GM21723 (cell line): ENCODE results near the gene SFI1.
"Not testable (repeated sequence)": the region's sequence is repeated elsewhere in the genome, so short reads cannot be mapped to it uniquely, and the experiment has no call there.

Experiments
- ATAC-seq: cut with Tn5 transposase; IDR thresholded peaks from one replicate; pipeline ENCODE4 v1.9.1; 2021; ENCODE audit warnings: mild to moderate bottlenecking, moderate library complexity; ENCODE audit not compliant: unreplicated experiment

Gene SFI1

DNA sequence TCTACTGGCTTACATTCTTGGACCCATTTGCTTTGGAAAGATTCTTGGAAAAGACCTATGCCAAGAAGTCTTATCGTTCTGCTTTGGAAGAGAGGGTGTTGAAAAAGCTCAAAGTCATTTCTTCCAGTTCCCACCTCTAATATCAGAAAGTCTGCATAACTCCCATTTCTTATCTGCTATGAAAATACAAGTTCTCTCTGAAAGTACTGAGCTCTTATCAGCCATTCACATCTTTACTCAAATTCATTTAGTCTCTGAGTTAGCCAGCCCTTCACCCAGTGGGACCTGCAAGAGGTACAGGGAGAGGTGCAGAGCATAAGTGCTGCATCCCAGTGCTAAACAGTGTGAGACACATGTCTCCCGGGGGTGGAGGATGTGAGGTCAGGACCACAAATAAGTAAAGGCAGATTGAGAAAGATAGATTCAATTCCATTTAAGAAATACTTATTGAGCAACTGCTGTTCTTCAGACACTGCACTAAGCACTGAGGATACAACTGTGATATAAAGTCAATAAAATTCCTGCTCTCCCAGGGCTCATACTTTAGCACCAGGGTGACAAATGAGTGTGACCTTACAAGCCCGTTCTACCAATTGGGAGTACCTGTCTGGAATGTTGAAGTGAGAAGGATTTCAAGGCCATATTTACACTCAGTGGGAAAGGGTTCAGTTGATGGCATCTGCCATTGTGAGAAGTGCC, 89.0 kb downstream of the SFI1 start:
- ATAC-seq, result no peak

DNA sequence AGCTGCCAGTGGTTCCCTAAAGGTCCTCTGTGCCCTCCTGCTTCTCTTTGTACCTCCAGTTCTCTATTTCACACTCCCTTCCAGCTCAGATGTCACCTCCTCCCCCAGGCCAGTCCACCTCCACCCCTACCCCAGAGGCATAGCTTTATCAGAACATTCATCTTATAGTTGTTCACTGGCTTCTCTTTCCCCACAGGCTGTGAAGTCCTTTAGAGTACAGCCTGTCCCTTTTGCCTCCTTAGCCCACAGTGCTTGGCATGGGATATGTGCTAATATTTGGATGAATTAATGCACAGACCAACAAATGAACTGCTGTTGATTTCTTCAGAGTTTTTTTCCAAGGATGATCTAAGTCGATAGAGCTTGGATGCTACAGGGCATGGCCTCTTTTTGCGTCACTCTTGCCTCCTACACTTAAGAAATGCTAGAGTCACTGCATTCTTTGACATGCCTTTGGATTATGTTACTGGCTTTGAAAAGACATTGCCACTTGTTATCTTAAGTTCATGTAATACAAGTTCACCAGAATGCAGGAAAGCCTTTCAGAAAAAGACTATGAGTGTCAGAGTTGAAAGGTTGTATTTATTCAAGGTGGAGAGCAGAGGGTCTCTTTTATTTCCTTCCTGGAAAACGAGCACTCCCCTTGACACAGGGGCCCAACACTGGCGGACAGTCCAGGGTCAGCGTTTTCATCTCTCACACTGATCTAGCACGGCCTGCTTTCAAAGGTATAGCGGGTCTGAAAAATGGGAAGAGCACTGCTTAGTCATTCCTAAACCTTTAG, 90.0 kb downstream of the SFI1 start:
- no peak for ATAC-seq

DNA sequence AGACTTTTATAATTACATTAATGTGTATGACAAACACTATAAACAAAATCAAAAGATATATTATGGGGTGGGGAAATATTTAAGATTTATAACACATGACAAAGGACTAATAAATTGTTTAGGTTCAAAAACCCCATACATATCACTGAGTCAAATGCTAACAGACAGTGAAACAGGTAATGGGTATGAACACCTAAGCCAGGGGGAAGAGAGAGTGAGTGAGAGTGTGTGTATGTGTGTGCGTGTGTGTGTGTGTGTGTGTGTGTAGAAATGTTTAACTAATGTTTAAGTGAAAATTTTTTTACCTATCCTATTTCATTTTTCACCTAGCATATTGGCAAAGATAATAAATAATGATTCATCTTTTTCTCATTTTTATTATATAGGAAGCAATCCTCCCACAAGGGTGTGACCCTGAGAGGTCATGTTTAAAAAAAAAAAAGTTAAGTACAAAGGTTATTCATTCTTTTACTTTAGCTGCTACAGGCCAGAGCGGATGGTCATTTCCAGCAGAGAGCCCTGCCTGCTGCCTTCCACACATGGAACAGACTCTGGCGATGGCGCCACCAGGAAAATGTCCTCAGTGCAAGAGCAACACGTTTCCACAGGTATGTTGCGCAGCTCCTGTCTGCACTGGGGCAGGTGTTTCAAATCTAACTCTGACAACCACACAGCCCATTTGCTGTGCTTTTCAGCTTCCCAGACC, 92.8 kb downstream of the SFI1 start:
- no peak for ATAC-seq

DNA sequence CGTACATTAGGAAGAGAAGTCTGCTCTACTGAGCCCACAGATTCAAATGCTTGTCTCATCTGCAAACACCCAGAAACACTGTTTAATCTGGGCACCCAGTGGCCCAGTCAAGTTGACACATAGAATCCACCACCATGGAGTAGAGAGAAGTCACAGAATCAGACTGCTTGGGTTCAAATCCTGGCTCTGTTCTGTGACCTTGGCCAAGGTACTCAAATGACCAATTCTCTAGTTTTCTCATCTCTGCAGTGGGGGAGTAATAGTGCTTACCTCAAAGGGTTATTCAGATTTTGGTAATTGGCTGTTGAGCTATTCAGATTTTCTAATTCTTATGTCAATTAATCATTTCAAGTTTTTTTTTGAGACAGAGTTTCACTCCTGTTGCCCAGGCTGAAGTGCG, 93.8 kb downstream of the SFI1 start:
- not testable (repeated sequence) for ATAC-seq

DNA sequence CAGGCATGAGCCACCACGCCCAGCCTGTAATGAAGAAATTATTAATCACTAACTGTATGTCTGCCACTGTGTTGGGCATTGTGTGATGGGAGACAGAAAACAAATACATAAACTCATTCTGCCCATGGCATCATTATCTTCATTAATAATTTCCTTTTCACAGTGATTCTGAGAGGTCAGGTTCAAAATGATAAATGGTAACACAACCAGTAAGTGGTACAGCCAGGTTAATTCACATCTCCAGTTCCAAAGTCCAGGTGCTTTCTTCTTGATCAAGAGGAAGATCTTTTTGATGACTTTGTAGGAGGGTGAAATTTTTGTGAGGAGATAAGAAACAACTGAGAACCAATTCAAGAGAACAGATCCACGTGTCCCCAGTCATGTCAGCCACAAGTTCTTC, 98.9 kb downstream of the SFI1 start:
- no peak for ATAC-seq

DNA sequence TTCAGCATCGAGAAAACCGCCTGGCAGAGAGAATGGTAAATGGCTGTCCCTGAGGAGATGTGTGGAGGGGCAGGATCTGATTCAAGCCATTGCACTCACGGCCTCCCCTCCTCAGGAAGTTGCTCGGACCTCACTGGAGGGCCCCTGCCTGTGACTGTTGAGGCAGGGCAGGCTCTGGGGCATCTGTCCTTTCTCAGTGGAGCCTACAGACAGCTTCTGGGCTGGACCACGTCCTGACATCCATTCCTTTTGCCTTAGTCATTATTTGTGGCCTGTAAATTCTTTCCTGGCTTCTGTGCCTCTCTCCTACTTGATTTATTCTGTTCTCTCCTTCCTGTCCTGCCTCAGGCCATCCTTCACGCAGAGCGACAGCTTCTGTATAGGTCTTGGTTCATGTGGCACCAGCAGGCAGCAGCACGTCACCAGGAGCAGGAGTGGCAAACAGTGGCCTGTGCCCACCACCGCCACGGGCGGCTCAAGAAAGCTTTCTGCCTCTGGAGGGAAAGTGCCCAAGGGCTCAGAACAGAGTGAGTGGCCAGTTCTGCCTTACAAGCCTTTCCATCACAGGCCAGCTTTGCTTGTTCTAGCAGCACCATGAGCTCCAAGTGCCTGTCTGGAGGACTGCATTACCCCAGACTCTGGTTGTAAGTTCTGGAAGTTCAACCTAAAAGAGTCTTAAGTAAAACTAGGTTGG, 106.1 kb downstream of the SFI1 start:
- no peak for ATAC-seq

DNA sequence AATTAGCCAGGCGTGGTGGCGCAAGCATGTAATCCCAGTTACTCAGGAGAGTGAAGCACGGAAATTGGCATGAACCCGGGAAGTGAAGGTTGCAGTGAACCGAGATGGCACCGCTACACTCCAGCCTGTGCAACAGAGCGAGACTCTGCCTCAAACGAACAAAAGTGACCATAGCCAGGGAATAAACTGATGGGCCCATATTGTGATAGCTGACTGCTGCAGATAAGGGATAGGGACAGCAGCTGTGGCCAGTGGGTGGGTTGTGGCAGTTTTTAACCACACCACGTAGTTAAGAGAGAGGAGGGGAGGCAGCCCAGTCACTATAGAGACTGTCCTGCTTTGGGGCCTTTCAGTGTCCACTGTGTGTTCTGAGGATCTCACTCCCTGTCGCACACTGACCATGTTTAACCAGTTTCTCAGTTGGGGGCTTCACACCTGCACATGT, 106.8 kb downstream of the SFI1 start:
- no peak for ATAC-seq

DNA sequence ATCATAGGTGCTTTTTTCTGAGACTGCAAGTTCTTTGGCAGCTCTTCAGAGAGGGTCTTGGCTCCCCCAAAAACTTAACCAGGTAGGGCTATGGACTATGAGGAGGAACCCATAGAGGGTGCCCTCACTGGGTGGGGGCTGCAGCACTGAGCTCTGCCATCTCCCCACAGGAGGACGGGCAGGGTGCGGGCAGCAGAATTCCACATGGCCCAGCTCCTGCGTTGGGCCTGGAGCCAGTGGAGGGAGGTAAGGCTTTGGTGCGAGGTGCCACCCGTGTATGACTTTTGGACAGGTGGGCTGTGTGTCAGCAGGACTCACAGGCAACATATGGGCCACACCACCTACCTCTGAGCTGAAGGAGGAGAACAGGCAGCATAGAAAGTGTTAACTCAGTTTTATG, 107.2 kb downstream of the SFI1 start:
- no peak for ATAC-seq

DNA sequence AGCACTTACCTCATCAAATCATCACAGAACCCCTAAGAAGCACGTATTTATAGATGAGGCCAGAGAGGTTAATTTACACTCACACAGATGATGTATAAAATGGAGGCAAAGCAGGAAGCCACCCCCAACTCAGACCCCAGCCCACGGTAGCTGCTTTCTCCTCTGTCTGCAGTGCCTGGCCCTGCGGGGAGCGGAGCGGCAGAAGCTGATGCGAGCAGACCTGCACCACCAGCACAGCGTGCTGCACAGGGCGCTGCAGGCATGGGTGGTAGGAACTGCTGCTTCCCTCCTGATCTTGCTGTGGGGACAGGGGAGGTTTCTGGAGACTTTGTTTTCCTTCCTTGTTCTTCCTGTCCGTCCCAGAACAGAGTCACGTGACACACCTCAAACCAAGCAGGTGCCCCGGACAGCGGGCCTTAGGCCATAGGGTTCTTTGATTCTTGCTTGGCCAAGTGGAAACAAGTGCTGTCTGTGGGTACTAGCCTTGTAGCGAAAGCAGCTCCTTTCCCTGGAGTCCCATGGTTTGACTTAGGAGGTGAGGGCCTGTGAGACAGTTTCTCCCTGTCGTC, 107.9 kb downstream of the SFI1 start:
- ATAC-seq, result no peak

DNA sequence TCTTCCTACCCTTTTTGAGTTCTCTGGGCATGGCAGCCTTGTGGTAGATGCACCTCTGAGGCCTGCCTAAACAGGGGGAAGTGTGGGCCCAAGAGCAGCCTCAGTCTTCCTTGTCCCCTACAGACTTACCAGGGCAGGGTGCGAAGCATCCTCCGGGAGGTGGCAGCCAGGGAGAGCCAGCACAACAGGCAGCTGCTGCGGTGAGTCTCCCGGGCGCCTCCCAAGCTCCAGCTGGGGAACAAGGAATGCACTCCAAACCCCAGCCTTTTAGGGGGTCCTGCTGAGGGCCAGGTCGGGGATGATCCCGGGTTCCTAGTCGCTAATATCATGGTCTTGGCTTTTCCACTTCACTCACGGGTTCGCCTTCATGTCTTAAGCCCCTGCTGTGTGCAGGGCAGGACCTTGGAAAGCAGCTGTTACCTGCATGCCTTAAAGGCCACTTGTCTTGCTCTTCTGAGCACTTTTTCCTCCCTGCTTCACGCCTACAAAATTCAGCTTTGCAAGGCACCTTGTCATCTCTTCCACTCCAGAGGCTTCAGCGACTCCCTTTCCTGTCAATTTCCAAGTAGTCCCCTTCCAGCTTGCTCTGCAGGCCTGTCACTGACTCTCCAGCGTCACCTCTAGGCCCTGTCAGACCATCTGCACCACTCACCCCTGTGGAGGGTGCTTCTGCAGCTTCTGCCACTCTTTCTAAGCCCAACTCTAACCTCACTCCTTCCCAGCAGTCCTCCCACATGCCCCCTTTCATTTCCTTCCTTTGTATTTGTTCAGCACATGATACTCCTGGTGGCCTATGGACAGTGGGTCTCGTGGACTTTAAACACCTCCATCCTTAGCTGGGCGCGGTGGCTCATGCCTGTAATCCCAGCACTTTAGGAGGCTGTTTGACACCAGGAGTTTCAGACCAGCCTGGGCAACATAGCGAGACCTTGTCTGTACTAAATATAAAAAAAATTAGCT, 108.7 kb downstream of the SFI1 start:
- no peak for ATAC-seq

DNA sequence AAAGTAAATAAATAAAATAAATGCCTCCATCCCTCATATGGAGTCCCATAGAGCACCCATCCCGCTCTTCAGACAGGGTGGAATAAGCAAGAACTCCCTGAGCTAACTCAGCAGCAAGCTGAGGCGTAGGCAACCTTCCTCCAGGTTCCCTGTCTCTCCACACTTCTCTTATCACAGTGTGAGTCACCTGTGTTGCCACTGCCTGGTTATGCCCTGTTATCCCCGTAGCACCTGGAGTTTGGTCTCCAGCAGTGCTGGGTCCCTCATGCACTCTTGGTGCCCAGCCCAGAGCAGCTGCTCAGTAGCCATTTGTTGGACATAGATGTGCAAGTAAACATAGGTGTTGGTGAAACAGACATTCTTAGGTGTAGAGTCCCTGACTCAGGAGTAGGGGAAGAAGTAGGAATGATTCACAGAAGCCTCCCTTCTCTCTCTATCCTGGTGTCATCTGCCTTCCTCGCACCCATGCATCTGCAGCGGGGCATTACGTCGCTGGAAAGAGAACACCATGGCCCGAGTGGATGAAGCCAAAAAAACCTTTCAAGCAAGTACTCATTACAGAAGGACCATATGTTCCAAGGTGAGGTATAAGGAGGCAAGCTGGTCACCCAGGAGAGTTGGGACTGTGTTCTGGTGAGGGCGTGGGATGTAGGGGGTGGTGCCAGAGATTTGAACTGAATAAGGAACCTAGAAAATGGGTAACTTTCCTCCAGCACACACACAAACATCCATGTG, 109.7 kb downstream of the SFI1 start:
- no peak for ATAC-seq

DNA sequence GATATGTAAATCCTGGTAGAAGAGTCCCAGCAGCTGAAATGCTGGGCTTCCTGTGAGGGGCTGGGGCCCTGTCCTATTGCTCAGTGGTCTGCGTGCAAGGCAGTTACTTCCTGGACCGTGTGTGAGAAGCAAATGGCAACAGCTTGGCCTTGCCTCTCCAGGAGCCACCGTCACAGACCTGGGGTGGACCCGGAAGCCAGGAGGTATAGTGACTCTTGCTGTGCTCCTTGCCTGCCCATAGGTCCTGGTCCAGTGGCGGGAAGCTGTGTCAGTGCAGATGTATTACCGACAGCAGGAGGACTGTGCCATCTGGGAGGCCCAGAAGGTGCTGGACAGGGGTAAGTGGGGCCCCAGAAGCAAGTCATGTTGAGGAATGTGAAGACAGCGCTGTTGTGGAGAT, 111.4 kb downstream of the SFI1 start:
- no peak for ATAC-seq

DNA sequence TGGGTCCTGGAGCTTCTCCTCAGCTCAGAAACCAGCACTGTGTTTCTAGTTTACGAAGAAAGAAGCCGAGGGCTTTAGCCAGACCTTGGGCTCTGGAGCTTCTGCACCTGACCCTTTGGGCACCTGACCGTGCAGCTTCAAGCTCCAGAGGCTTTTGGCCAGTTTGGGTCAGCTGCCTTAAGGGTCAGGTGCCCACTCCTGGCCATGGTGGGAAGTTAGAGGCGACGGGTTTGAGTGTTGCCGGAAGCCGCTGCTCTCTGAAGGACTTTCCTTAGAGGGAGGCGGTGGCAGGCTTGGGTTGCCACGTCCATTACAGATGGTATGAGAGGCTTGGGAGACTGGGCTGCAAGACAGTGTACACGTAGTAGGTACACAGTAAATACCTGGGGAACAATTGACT, 113.4 kb downstream of the SFI1 start:
- ATAC-seq, result no peak

DNA sequence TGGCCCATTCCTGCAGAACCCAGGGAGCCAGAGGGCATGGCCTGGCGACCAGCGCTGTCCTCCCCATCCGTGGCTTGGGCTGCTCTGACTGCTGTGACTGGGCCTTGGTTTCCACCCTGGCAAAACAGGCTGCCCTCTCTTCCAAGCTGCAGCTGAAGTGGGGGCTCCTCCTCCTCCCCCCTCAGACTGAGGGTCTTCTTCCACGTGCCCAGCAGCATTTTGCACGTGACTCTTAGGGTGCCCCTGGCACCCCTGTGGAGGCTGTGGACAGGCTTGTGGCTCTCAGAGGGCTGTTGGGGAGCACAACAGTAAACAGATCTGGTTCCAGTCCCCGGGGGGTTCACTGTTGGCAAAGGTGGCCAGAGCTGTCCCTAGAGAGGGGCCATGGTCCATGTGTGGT, 114.3 kb downstream of the SFI1 start:
- no peak for ATAC-seq

DNA sequence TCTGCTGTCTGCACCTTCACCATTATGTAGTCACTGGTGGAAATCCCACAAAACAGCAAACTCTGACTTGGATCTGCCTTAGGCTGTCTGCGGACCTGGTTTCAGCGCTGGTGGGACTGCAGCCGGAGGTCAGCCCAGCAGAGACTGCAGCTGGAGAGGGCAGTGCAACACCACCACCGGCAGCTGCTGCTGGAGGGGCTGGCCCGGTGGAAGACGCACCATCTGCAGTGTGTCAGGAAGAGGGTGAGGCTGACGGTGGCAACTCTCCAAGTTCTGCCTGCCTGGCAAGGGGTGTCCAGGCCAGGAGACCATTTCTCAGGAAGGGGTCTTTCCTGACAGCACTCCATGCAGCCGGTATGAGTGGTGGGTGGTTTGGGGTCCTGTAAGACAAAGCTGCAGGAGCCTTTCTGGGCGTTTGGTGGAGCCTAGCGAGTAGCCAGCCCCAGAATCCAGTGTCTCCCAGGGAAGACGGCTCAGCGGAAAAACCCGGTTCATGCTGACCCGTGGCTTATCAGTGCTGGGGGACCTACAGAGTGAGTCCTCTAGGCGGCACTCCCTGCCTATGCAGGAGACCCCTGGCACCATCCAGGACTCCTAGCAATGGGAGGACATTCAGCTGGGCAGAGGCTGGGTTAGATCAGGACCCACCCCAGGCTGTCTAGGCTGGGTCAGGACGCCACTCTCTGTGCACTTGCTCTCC, 114.9 kb downstream of the SFI1 start:
- no peak for ATAC-seq

DNA sequence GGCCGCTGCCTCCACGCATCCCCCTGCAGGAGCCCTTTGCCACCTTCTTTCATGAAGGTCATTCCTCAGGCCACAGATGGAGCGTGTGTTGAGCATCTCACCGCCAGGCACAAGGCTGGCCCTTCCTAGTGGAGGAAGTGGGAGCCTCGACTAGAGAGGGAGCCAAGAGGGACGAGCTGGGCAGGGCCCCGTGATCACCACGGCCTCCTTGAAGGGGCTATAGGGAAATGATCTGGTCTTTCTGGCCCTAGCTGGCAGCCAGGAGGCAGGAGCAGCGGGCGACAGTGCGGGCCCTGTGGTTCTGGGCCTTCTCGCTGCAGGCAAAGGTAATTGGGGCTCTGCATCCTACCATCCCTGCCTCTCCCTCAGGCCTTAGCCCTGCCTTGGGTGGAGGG, 116.6 kb downstream of the SFI1 start:
- no peak for ATAC-seq

DNA sequence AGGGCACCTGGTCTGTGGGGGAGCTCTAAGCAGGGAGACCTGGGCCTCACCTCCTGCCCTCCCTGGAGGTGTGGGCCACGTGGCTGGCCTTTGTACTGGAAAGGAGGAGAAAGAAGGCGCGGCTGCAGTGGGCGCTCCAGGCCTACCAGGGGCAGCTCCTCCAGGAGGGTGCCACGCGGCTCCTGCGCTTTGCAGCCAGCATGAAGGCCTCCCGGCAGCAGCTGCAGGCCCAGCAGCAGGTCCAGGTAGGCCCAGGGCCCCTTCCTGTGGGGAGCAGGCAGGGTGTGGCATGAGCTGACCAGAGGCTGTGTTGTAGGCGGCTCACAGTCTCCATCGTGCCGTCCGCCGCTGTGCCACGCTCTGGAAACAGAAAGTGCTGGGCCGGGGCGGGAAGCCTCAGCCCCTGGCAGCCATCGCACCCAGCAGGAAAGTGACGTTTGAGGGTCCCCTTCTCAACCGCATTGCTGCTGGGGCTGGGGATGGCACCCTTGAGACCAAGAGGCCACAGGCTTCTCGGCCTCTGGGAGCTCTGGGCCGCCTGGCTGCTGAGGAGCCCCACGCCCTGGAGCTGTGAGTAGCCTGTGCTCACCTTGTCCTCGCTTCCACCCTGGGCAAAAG, 117.1 kb downstream of the SFI1 start:
- ATAC-seq, result no peak

DNA sequence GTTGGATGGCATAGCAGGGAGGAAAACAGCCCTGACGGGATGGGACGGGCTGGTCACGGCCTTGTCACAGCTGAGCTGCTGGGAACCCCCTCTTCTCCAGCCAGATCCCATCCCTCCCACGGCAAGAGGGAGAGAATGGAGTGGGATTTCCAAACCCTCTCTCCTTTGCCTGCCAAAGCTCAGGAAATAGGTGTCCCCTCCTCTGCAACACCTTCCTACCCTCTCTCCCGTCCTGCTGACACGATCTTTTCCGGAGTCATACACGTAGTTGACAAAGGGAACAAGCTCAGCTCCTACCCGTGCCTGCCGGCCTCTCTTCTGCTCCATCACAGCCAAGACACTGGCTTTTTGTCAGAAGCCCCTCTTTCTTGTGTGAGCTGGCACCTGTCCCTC, 117.6 kb downstream of the SFI1 start:
- no peak for ATAC-seq
